LNCAP (cell line): Measurements from ENCODE around the gene GFOD1.

Source experiments
- CTCF ChIP-seq: fragments of 450-650 bp; IDR thresholded peaks from 2 replicates; pipeline ENCODE4 v1.5.1; 2017; ENCODE audit warnings: mild to moderate bottlenecking

GFOD1 gene

GRCh38 chr6:13367396-13367795 lies 120.0 kb downstream of the GFOD1 start:
- no peak for TF ChIP-seq CTCF

GRCh38 chr6:13365320-13365719 lies 122.1 kb downstream of the GFOD1 start:
- TF ChIP-seq CTCF = no peak

- TF ChIP-seq CTCF = no peak
Observed at GRCh38 chr6:13364842-13365241, 122.6 kb downstream of the GFOD1 start.

GRCh38 chr6:13362412-13362811 lies 125.0 kb downstream of the GFOD1 start:
- no peak for TF ChIP-seq CTCF

GRCh38 chr6:13360671-13361540 lies 126.5 kb downstream of the GFOD1 start:
- no peak for TF ChIP-seq CTCF

- no peak for TF ChIP-seq CTCF
Observed at GRCh38 chr6:13359287-13359686, 128.1 kb downstream of the GFOD1 start.

GRCh38 chr6:13358511-13358910 lies 128.9 kb downstream of the GFOD1 start:
- TF ChIP-seq CTCF = no peak
